Stromal cell of bone marrow (primary cell): ENCODE data around the gene PBRM1.

ENCODE experiments used
- DNase-seq: peaks from one replicate; pipeline ENCODE4 v3.0.0-alpha.2; 2012; ENCODE audit warnings: low read depth

The PBRM1 gene

GRCh38 chr3:52574056-52574965, 111.4 kb downstream of the PBRM1 start:
- no peak for DNase-seq

- no peak for DNase-seq
Observed at GRCh38 chr3:52572221-52572620, 113.5 kb downstream of the PBRM1 start.

DNA sequence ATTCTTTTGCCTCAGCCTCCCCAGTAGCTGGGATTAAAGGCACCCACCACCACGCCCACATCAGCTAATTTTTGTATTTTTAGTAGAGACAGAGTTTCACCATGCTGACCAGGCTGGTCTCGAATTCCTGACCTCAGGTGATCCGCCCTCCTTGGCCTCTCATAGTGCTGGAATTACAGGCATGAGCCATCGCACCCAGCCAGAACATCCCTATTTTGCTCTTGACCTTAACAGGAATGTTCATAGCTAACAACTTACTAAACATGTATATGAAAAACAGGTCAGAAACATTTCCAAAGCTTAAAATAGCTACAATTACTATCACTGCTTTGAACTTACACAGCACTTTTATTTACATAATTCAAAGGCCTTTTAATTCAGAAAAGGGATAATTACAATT, 115.6 kb downstream of the PBRM1 start:
- DNase-seq: no peak

- DNase-seq: no peak
Observed at GRCh38 chr3:52568069-52568468, 117.6 kb downstream of the PBRM1 start.

DNA sequence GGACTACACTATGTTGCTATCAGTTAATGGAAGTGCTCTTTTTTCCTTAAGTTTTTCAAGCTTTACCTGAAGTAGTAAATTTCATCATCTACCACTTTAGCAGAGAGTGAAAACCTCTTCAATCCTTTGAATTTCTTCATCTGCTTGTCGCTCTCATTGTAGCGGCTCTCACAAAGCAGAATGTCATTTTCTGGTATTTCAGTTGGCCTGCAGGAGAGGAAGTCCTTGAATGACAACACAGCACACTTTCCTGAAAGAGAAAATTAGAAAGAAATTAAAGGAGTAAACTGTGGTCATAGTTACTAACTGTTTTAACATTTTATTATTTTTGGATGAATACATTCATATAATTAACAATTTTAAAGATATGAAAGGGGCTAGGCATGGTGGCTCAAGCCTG, 121.7 kb downstream of the PBRM1 start:
- DNase-seq: no peak

DNA sequence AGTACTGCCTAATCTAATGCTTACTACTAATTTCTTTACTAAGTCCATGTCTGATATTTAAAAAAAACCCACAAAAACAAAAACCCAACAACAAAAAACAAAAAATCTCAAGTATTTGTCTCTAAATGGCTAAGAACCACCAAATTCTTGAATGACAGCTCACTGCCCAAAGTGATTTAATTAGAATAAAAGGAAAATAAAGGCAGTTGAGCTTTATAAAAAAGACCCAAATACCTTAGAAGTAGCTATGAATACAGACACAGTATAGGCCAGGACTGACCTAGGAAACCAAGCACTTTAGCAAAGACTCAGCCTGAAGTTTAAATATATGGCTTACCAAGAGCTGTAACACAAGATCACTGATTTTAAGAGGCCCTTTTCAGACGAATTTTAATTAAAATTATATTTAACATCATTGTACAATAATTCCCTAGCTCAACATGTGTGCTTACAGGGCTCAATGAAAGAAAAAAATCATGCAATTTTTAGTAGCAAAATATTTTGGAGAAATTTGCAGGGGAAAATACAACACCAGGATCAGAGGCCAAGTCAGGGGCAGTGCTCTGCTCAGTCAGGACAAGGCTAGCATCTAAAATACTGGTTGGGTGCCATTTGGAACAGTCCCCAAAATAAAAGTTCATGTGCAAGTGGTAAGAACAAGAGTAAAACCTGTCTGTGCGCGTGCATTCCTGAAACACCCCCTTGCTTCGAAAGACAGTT, 124.5 kb downstream of the PBRM1 start:
- no peak for DNase-seq

GRCh38 chr3:52558436-52558835, 127.3 kb downstream of the PBRM1 start:
- no peak for DNase-seq

DNA sequence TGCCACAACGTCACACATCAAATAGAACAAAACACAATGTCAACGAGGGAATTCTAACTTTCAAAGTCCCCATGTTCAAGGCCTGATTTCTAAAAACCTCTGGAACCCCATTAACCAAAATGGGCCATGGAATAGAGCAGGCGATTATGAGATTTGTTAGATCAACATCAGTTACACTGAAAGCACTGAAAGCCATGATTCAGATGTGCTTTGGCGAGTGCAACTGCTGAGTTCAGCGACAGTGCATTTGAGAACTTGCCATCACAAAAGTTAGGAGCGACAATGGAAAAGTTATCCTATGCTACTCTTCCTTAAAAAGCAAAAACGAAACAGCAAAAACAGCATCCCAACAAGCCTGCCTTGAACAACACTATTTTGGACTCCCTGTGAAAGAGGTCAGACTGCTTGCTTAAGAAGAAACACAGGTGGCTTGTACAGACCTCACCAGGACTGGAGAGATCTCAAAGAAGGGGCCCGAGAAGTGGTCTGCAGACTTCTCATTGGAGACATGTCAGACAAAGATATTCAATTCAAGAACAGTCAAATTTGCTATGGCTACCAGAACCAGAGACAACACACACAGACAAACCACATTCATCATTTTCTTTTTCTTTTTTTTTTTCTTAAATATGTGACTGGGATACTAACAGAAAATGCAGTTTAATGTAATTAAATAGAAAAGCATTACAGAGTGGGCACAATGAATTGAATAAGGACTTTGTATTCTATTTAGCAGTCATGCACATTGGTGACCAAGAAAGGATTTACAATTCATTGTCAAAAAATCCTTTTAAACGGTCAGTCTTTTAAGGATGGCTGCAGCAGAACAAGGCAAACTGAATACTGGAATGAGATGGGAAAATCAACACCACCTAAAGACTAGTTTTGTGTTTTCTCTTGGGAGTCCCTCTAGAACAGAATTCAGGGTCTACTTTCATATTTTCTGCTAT, 128.4 kb downstream of the PBRM1 start:
- DNase-seq: no peak

DNA sequence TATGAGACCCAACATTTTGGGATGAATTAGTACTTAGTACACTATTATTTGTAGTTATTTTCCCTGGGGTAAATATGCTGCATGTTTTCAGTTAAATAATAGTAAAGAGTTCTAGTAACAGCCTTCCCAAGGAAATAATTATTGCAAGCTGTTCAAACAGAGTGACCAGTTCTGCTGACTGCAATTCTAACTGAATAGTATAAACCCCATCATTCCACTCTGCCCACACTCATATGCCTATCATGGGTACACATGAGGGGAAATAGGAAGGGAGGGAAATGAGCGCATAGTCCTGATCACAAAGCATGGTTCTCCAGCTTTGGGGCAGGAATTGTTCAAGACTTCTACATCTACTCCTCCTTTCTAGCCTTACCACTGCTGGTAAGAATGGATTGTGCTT, 130.7 kb downstream of the PBRM1 start:
- no peak for DNase-seq

DNA sequence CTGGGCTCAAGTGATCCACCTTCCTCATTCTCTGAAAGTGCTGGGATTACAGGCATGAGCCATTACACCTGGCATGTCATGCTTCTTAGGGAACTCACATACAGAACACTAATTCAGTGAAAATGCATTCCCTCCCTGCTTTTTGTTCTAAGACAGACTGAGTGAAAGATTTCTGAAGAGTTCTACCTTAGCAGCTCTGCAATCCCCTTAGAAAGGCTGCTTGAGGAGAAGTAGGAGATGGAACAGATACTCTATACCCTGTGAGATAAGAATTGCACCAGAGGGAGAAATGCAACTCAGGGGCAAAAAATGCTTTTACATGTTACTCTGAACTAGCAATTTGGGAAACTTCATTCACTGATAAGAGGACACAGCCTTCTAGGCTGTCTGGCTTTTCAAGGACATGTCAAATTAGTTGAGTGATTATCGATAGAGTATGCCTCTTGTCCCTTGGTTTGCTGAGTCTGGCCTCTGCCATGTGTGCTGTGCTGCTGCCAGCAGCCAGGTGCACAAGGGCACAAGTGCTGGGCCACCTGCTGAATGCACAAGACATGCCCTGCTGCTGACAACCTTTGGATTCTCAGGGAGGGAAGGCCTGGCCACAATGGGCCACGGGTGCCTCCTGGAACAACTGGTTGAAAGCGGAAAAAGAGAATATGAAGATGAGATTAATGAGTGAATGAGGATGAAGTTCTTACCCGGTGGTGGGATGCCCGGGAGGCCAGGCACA, 131.5 kb downstream of the PBRM1 start:
- DNase-seq: no peak

DNA sequence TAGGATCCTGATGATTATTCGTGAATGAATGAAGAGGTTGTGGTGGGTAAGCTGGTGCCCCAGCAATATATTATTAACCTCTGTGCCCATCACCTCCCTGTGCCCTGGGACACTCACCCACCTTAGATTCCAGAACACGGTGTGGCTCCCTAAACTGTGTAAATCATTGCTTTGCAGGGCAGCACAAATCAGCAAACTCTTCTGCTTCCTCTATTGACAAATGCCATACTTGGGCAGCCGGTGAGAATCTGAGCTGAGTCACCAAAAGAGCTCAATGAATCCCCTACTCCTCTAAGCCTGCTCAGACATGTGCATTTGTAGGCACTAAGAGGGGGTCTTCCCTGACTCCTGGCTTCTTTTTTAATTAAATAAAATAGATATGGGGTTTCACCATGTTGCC, 133.6 kb downstream of the PBRM1 start:
- no peak for DNase-seq

GRCh38 chr3:52551118-52551517, 134.6 kb downstream of the PBRM1 start:
- DNase-seq: no peak

DNA sequence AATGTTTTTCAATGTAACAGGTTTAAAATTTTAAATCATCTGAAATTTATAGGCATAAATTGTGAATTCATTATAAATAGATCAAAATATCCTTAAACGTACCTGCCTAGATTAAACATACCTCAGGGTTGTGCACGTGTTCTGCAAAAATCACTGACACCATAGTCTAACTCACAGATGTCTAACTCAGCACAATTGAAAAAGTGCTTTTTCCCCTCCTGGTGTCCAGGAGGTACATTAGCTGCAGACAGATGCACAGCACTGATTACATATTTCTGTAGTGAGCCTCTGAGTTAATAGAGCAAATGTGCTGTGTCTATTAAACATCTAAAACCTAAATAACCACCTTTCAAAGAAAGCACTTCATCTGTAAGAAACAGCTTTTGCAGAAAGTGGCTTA, 138.6 kb downstream of the PBRM1 start:
- no peak for DNase-seq

GRCh38 chr3:52546111-52546901, 139.4 kb downstream of the PBRM1 start:
- DNase-seq: no peak

DNA sequence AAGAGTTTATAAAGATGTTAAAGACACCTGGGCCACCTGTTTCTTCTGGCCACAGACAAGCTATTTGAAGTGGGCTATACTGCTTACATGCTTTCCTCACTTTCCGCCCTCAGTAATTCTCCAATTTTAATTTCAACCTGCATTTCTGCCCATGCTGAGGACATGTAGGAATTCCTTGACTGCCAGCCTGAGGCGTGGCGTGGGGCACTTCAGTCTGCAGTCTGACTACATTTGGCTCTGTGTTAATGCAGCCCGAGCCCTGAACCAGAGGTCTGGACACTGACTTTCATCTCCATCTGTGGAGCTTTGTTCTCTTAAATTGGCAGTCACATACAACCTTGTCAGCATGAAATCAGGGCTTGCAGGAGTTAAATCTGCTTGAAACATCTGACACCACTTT, 140.8 kb downstream of the PBRM1 start:
- no peak for DNase-seq

DNA sequence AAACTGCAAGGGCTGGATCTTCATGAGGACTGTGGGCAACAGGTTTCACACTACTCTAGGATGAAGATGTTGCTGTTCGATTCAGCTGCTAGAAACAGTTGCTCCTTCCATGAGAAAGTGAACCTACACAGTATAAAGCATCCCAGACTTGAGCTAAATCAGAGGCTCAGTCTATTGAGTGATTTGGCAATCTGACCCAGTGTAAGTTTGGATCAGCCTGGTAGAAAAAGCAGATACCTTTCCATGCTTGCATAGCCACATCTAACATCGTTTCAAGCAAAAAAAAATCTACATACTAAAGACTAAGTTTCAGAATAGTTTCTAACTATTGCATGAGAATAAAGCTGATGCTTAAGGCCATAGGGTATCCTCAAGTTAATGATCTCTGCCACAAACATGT, 144.7 kb downstream of the PBRM1 start:
- DNase-seq: no peak

- DNase-seq: no peak
Observed at GRCh38 chr3:52539010-52539653, 146.6 kb downstream of the PBRM1 start.

- no peak for DNase-seq
Observed at GRCh38 chr3:52537726-52538421, 147.8 kb downstream of the PBRM1 start.

GRCh38 chr3:52537165-52537620, 148.5 kb downstream of the PBRM1 start:
- no peak for DNase-seq
